Stimulated activated CD8-positive, alpha-beta memory T cell treated with anti-CD3 and anti-CD28 coated beads, Interleukin-15, amount 100 ng/mL, for 1 hour (primary cell): ENCODE measurements around the gene GORASP1.

Source experiments
- DNase-seq: peaks from one replicate; pipeline ENCODE4 v3.0.0-alpha.2; 2020; ENCODE audit warnings: low read depth

The GORASP1 gene

DNA sequence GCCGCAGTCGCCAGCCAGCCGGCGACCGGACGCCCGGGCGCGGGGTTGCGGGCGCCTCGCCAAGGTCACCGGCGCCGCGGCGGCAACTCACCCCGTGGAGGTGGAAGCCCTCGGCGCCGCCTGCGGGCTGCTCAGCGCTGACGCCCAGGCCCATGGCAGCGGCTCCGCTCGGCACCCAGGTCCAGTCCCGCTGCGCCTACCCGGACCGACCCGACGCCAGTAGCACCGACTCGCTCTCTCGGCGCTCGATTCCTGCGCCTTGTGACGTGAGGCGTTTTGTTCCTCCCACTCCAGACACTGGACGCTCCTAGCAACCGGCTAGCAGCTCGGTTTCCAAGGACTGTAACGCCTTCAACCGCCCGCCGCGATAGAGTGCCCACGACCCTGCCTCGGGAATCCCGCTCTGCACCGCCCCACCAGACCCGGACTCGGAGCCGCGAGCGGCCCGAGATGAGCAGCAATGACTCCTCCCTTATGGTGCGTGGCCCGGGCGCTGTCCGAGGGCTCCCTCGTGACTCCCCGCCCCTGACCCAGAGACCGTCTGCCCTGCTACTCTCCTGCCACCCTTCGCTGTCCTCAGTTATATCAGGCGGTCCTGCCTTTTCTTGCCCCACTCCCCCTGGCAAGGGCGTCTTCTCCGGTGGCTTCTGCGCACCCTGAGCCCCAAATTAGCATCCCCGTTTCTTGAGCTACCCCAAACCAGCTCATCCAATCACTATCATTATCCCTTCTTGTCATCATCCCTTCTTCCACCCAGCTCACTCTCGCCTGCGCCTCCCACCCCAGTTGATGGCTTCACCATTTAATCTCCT is at the start of gene GORASP1, which contains the start of gene TTC21A:
Gene GORASP1, minus strand, starts transcription at position 240 of the 812 bp plus-strand sequence. Its CDS starts 86 bp downstream, at position 154.
Gene TTC21A, plus strand, starts transcription at position 293 of the 812 bp plus-strand sequence. Its CDS starts 158 bp downstream, at position 451.
- DNase-seq = no peak

DNA sequence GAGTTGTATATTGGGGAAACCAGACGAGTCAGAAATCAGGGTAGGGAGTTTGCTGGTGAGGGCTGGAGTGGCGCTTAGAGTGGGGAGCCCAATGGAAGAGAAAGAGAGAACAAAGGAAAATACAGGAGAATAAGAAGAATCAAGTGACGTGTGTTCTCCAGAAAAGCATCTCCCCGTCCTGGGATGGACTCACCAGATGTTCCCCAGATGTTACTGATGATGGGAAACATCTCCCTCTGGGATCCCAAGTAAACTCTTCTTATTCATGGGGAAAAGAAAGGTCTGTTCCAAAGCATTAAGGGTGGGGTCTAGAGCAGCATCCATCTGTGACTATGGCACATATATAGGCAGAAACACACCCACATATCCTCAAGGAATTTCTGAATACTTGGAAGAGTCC is 49.0 kb upstream of the GORASP1 start:
- DNase-seq = no peak

DNA sequence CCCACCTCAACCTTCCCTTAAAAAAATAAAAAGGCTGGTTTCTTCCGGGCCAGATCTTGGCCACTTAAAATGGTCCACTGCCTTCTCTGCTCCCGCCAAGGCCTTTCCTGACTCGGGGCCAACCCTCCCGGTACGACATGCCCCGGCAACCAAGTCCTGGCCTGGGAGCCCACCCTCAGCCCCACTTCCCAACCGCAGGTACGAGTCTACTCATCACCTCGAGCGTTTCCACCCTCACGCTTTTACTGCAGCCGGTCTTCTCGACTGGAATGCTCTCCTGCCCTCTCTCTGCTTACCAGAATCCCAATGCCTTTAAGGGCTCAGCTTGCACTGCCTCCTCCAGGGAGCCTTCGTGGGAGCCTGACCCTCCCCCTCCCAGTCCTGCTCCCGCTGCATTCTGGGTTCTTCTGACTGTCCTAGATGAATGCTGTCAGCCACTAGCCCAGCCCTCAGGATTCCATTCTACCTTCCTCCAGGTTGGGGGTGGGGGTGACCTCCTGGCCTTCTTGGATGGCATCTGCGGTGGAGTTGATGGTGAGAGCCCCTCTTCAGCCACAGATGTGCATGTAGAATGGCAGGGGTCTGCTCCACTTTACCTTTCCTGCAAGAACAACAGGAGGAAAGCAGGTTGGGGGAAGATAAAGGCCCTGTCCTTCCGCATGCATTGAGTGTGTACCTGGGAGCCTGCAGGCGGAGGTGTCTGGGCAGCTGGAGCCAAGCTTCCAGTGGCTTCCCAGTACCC is 47.0 kb upstream of the GORASP1 start:
- DNase-seq = no peak

DNA sequence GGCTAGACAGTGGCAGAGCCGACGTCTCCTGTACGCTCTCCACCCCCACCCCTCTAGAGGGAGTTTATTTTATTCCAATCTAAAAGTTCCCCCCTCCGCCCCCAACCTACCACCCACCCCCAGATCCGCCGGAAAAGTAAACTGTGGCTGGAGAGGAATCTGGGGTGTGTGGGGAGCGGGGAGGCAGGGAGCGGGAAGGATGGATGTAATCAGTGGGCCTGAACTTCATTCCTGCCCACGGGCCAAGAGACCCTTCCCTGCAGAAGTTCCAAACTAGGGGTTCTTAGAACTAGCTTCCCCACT is 46.5 kb upstream of the GORASP1 start:
- DNase-seq = no peak

DNA sequence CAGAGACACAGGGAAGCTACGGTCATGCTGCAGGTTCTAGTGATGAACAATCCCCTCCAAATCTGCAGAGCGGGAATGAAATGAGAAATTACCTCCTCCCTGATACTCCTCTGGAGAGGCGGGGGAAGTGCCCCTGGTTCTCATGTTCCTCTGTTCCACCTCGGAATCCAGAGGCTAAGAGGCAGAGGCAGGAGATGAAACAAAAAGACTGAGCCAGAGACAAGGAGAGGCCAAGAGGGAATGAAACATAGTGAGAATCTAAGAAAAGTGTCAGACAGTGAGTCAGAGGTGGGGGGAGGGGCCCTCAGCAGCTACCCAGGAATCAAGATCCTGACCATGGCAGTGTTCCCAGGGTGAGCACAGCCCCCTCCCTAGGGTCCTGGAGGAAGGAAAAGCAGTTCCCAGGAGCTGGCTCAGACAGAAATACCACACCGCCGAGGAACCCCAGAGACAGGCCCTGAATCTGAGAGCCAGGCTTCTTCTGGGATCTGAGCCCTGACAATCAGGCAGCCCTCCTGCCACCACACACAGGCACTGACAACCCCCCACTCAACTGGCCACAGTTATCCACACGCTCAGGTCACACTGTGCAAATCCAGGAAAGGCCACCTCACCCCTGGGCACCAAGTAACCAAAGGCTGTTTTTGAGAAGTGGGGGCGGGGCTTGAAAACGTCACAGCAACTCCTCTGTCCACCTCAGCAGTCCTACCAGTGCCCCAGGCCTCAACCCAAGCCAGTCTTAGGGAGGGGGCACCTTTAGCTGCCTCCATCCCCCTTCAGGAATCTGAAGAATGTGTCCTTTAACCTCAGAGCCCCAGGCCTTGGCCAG is 43.6 kb upstream of the GORASP1 start:
- no peak for DNase-seq

DNA sequence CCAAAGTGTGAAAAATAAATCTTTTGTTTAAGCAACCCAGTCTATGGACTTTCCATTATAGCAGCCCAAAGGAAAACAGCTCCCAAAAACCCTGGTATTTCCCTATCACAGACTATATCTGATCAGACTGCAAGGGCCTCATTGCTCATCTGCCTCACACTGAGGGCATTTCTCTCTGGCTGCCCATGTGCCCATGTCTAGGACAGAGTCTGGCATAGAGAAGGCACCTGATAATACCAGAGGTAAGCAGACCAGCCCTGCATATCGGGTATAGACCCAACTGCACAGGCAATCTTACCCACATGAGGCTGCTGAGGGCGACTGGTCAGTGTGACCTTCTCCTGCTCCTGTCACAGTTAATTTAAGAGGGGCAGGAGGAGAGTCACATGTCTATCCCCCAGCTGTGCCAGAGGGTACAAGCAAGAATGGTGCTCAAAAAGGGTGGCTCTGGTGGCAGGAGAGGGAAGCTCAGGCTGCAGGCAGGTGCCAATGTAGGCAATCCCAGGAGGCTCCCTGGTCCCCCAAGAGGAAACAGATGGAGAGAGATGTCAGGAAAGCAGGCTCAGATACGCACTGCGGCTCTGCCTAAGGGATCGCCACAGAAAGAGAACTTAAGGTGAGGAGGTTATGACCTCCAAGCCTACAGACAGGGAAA is 42.8 kb upstream of the GORASP1 start:
- no peak for DNase-seq

DNA sequence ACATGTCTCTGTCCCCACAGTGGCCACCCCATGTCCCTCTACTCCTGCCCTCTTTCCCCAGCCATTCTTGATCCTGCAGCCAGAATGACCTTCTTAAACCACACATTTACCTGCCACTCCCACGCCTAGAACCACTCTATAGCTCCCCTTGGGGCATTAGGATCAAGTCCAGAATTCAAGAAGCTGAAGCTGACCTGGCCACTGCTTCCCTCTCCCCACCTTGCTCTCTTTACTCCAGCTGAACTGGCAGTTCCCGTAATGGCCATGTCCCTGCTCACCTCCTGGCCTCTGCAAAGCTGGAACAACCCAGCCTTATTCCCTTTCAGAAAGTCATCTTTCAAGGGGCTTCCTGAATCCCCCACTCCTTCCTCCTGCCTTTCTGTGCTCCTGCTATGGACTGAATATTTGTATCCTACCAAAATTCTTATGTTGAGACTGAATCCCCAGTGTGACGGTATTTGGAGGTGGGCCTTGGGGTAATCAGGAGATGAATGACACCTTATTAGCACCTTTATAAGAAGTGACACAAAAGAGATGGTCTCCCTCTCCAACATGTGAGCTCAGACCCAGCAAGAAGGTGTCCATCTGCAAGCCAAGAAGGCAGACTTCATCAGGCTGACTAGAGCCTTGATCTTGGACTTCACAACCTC is 42.2 kb upstream of the GORASP1 start:
- DNase-seq = no peak

DNA sequence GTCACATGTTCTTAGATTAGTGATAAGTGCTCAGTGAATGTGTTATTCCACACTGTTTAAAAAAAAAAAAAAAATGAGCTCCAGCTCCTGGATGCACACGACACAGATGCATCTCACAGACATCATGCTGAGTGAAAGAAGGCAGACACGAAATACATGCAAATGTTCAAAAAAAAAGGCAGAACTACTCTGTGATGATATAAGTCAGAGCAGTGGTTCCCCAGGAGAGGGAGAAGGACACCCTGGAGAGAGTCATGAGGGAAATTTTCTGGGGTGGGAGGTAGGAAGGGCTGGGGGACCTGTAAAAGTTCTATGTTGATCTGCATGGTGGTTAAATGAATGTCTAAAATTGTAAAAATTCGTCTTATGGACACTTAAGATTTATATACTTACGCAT is 41.6 kb upstream of the GORASP1 start:
- no peak for DNase-seq

DNA sequence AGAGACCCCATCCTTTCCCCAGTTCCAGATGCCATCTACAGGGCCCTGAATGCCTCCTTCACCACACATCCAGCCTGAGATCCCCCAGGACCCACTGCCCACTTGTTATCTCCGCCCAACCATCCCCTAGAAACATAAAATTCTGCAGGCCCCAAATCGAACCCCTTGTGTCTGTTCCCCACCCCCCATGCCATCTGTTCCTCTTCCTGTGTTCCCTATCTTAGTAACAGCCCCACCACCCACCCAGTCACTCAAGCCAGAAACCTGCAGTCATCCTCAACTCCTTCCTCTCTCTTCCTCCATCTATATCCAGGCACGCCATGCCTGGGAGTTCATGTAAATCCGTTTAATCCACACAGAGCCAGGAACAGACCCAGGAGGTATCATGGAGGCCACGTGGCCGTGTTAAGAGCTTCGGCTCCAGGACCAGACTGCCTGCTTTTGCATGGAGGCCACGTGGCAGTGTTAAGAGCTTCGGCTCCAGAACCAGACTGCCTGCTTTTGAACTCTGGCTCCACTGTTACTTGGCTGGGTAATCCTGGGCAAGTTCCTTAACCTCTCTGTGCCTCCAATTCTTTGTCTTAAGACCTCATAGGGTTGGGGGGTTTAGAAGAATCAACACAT is 41.1 kb upstream of the GORASP1 start:
- no peak for DNase-seq

DNA sequence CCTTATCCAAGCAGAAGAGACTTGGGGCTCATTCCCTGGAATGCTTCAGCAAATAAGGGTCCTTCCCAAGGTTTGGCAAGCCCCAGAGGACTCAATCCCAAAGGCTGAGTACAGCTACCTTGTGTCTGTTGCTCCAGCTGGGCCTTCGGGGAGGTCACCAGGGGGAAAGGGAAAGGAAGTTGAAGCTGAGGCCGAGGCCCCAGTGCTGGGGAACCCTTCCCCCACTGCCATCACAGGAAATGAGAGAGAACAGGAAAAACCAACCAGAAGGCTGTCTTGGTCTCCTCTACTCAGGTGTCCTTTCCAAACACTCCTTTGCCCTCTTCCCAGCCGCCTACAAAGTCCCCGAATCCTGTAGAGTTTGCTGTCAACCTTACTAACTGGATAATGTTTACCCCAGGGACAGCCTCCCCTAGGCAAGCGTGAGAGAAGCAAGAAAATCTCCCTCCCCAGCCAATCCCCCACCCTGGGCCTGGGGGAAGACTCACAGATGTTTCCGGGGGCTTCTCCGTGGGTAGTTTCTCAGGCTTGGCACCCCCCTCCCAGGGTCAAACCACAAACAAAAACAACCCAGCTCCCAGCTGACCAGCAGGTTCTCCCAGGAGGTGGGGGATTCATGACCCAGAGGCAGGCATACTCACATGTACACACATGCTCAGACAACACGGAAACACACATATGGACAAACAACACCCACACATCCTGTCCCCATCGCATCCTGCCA is 40.4 kb upstream of the GORASP1 start:
- no peak for DNase-seq

DNA sequence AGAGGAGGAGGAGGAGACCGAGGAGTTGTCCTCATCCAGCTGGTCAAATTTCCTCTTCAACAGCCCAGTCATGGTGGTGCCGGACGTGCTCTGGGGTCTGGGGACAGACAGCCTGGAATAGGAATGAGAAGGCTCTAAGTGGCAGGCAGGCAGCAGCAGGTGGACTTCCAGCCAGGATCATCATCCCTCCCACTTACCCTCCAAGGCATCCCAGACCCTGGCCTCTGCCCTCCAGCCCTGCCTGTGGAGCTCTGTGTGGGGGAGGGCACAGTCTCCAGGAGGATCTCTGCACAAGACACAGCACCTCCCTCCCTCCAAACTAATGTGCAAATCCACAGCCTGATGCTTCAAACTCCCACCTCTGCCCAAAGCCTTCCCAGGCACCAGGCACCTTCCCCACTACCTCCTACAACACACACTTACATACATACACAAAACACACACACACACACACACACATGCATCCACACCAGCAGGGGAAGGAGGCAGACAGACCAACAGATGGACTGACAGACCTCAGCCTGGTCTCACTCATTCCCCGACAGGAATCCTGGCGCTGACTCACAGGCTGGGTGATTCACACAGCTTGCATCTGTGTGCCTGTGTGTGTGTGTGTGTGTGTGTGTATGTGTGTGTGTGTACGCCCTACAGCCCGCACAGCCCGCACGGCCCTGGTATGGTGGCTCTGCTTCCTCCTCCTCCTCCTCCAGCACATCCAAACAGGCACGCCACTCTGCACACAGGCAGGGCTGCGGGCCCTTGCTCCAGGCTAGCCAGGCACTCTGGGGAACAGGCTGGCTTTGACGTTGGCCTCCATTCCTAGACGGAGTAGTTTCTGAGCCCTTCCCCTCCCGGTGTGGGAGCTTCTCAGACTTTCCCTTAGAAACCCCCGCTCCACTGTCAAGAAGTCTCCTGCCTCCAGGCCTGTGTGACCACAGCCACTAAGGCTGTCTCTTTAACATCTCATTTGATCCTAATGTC is 39.5 kb upstream of the GORASP1 start:
- DNase-seq = no peak

DNA sequence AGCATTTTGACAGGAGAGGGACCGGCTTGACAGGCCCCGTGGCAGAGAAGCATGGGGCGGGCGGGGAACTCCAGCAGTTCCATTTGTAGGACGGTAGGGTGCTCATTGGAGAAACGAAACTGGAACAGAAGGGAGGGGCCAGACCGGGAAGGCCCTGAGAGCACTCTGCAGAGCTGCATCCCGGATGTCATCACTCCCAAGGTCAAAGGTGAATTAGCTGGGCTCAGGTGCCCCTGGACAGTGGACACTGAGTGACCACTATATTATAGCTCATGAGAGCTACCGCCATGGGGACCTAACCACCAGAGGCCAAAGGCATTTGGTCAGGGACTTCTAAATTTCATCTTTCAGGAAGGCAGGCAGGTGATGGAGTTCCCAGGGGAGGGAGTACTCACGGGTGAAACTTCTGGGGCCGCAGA is 38.7 kb upstream of the GORASP1 start:
- DNase-seq = no peak

DNA sequence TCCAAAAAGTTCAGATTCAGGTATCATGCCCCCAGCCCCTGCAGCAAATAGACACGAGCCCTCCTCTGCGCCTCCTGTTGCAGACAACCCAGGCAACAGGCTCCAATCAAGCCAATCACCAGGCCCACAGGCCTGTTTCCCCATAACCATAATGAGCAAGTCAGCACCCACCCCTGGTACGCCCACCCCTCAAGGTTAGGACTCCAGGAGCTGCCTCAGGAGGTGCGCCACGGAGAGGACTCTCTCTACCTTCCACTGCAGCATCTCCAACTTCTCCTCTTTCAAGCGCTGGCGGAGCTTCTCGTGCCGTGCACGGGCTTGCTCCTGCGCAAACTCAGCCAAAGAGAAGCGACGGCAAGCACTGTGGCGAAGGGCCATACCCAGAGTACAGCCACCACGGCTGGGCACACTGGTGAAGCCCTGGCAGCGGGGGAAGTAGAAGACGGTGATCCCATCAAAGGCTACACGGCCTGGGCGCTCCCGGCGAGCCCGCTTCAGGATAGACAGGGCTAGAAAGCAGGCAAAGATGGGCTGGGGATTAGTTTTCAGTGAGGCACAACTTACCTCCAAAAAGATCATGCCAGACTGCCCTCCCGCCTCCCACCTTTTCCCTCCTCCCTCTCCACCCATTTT is 37.4 kb upstream of the GORASP1 start:
- DNase-seq = no peak

DNA sequence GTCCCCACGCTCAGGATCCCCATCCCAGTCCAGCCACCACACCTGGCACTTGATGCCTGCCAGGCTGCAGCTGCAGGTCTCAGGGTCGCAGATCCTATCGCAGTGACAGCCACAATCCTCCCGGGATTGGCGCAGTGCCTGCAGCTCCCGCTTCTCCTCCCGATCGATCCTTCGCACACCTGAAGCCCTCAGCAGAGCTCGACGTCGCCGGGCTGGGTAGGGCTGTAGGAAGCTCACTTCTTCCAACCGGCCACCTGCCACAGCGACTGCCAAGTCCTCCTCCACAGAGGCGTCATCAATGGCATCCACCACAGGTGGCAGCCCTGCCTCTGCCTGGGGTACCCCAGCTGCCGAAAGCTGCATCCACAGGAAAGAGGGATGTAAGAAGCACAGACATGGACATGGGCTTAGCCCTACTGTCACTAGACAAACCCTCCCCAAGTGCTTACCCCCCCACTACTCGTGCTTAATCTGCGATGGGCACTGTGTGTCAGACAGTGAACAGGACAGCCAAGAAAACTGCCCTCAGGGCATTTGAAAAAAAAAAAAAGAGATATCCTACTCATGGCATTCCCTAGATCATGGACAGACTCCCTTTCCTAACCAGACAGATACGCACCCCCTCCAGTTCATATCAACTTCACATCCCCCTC is 36.8 kb upstream of the GORASP1 start:
- no peak for DNase-seq

DNA sequence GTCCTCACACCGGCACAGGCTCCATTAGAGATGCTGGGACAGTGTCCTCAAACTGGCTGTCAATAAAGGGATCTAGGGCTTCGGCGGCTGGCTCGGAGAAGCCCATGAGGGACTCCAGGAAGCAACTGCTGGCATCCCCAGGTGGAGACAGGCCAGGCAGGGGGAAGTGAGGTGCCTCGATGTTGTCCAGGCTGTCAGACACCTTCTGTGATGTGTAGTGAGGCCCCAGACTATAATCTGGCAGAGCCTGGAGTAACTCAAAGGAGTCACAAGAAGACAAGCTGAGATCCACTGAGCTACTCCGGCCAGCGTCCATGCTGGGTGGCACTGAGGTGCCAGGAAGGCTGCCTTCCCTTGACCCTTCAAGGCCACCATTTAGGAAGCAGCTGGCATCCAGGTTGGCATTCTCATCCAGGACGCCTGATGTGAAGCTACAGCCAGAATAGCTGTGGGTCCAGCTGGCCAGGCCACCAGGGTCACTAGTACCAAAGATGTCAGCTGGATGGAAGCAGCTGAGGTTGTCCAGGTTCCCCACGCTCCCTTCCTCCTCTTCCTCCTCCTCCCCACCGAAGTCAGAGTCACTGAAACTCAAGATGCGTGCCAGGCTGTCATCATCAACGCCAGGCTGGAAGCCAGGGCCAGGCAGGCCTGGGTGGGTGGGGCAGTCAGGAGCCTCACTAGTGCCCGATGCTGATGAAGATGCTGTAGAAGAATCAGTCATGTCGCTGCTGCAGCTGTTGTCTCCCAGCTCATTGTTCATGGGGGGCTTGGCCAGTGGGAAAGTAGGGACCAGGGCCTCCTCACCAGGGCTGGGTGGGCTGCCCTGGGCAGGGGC is 35.8 kb upstream of the GORASP1 start:
- no peak for DNase-seq

DNA sequence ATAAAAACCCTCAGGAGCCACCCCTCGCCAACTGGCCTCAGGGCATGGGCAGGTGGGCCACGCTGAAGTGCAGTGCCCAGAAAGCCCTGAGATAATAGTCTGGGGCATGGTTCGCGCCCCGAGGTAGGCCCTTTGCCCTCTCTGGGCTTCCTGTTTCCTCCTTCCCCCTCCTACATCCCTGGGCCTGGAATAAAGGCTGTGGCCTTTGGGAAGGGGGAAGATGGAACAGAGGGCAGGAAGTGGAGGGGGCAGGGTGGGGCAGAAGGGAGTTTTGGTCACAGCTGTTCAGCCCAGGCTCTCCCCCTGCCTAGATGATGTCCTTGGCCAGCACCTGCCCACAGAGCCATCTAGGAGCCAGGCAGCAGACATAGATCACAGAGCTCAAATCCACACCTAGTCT is 34.6 kb upstream of the GORASP1 start:
- DNase-seq = no peak
